DND-41 (cell line): ENCODE data around the gene AP2A1.

Experiments used
- ATAC-seq: fragments of 200-7000 bp; cut with Tn5 transposase; 3 replicates; pipeline ENCODE4 v1.9.1; 2021; ENCODE audit warnings: low read depth; ENCODE audit not compliant: insufficient read depth
- DNase-seq: peaks from one replicate; pipeline ENCODE4 v3.0.0-alpha.2; 2020
- H2AFZ ChIP-seq: 2 replicates; pipeline ENCODE4 v1.6.0; 2012; ENCODE audit warnings: low read depth, low read length
- H3K27ac ChIP-seq: 2 replicates; pipeline ENCODE4 v1.5.1; 2012; ENCODE audit warnings: low read length, inconsistent platforms
- H3K27me3 ChIP-seq: fragments of 200-600 bp; sonication (generic); 2 replicates; pipeline ENCODE4 v1.6.0; 2012; ENCODE audit warnings: low read length, mild to moderate bottlenecking, inconsistent platforms; ENCODE audit not compliant: insufficient read depth, poor library complexity
- H3K36me3 ChIP-seq: 2 replicates; pipeline ENCODE4 v1.5.1; 2012; ENCODE audit warnings: low read length, inconsistent platforms; ENCODE audit not compliant: insufficient read depth
- H3K4me1 ChIP-seq: 2 replicates; pipeline ENCODE4 v1.5.1; 2012; ENCODE audit warnings: mild to moderate bottlenecking, low read length; ENCODE audit not compliant: insufficient read depth
- H3K4me2 ChIP-seq: 2 replicates; pipeline ENCODE4 v1.6.0; 2012; ENCODE audit warnings: mild to moderate bottlenecking, moderate library complexity, low read length, inconsistent platforms; ENCODE audit not compliant: insufficient read depth
- H3K4me3 ChIP-seq, 2 experiments: fragments of 200-600 bp in 1 of 2; shearing (Covaris generic) in 1 of 2; 2 replicates each; pipeline ENCODE4 v1.5.1; 2012 to 2016; ENCODE audit warnings: inconsistent platforms in 2 of 2, low read length in 2 of 2, mild to moderate bottlenecking in 2 of 2, low read depth in 1 of 2, moderate library complexity in 1 of 2
- H3K79me2 ChIP-seq: 2 replicates; pipeline ENCODE4 v1.6.0; 2012; ENCODE audit warnings: low read length, inconsistent platforms; ENCODE audit not compliant: insufficient read depth
- H3K9ac ChIP-seq: 2 replicates; pipeline ENCODE4 v1.6.0; 2012; ENCODE audit warnings: low read depth, mild to moderate bottlenecking, inconsistent platforms, low read length, moderate library complexity
- H3K9me3 ChIP-seq: 2 replicates; pipeline ENCODE4 v1.5.1; 2012; ENCODE audit warnings: low read length, moderate library complexity, mild to moderate bottlenecking, inconsistent platforms; ENCODE audit not compliant: insufficient read depth, severe bottlenecking
- H4K20me1 ChIP-seq: 2 replicates; pipeline ENCODE4 v1.6.0; 2012; ENCODE audit warnings: low read length; ENCODE audit not compliant: insufficient read depth
- EZH2 ChIP-seq: IDR thresholded peaks from 3 replicates; pipeline ENCODE4 v1.6.1; 2012; ENCODE audit warnings: borderline replicate concordance, low read depth, mild to moderate bottlenecking, moderate library complexity, low read length, inconsistent platforms; ENCODE audit not compliant: severe bottlenecking
- TF ChIP-seq, protein P1 (sequence below): IDR thresholded peaks from 2 replicates; pipeline ENCODE4 v1.5.1; 2012; ENCODE audit warnings: borderline replicate concordance, low read length, moderate library complexity, mild to moderate bottlenecking; ENCODE audit not compliant: poor library complexity, severe bottlenecking; ENCODE audit errors: extremely low read depth

Gene AP2A1

DNA sequence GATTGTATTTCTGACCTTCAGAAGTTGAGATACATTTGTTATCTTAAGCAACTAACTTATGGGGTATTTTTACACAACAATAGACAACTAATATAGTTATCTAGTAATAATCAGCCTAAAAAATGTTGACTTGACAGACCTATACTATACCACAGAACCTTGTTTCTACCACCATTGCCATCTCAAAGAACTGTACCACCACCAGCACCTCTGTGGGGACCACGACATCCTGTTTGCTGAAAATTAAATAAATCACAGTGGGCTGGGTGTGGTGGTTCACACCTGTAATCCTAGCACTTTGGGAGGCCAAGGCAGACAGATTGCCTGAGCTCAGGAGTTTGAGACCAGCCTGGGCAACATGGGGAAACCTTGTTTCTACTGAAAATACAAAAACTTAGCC lies 27.7 kb upstream of the AP2A1 start:
- ATAC-seq: no peak

GRCh38 chr19:49739933-49740332 lies 26.9 kb upstream of the AP2A1 start:
- no peak for TF ChIP-seq EZH2
- TF ChIP-seq, protein P1, sequence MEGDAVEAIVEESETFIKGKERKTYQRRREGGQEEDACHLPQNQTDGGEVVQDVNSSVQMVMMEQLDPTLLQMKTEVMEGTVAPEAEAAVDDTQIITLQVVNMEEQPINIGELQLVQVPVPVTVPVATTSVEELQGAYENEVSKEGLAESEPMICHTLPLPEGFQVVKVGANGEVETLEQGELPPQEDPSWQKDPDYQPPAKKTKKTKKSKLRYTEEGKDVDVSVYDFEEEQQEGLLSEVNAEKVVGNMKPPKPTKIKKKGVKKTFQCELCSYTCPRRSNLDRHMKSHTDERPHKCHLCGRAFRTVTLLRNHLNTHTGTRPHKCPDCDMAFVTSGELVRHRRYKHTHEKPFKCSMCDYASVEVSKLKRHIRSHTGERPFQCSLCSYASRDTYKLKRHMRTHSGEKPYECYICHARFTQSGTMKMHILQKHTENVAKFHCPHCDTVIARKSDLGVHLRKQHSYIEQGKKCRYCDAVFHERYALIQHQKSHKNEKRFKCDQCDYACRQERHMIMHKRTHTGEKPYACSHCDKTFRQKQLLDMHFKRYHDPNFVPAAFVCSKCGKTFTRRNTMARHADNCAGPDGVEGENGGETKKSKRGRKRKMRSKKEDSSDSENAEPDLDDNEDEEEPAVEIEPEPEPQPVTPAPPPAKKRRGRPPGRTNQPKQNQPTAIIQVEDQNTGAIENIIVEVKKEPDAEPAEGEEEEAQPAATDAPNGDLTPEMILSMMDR: no peak
- Histone ChIP-seq H3K27ac (no peak overlapping the region), H3K79me2 (no peaks in the 10 kb centered on the region), H3K4me2 (no peak overlapping the region), H3K27me3 (no peaks in the 10 kb centered on the region), H3K9me3 (no peaks in the 10 kb centered on the region), H2AFZ (no peak overlapping the region), H3K9ac (no peak overlapping the region), H4K20me1 (no peaks in the 10 kb centered on the region), H3K36me3 (no peaks in the 10 kb centered on the region), H3K4me1 (no peaks in the 10 kb centered on the region), H3K4me3 (no peak overlapping the region)
- DNase-seq (no peak), ATAC-seq (no peak)

More for the DNA sequence above, 27.7 kb upstream of the AP2A1 start:
- Histone ChIP-seq H3K4me3 (no peak overlapping the region), H3K9me3 (no peaks in the 10 kb centered on the region), H3K4me2 (no peak overlapping the region), H3K27ac (no peak overlapping the region), H3K27me3 (no peaks in the 10 kb centered on the region), H2AFZ (no peak overlapping the region), H3K79me2 (no peaks in the 10 kb centered on the region), H3K36me3 (no peaks in the 10 kb centered on the region), H3K9ac (no peak overlapping the region), H3K4me1 (no peaks in the 10 kb centered on the region), H4K20me1 (no peaks in the 10 kb centered on the region)
- TF ChIP-seq EZH2: no peak
- TF ChIP-seq, protein P1: no peak
- DNase-seq: no peak

GRCh38 chr19:49741210-49741844 lies 25.5 kb upstream of the AP2A1 start:
- H4K20me1 ChIP-seq: no peaks in the 10 kb centered on the region
- no peaks in the 10 kb centered on the region for H3K27me3 ChIP-seq
- no peaks in the 10 kb centered on the region for H3K36me3 ChIP-seq
- DNase-seq (no peak), ATAC-seq (no peak)
- no peak overlapping the region for H3K4me2 ChIP-seq
- no peak overlapping the region for H2AFZ ChIP-seq
- no peaks in the 10 kb centered on the region for H3K79me2 ChIP-seq
- no peak overlapping the region for H3K4me3 ChIP-seq
- TF ChIP-seq, protein P1: no peak
- no peak for TF ChIP-seq EZH2
- no peak overlapping the region for H3K27ac ChIP-seq
- no peaks in the 10 kb centered on the region for H3K9me3 ChIP-seq
- H3K9ac ChIP-seq: no peak overlapping the region
- H3K4me1 ChIP-seq: no peaks in the 10 kb centered on the region

- Histone ChIP-seq H3K4me2 (no peak overlapping the region), H3K4me1 (no peaks in the 10 kb centered on the region), H3K27me3 (no peaks in the 10 kb centered on the region), H2AFZ (no peak overlapping the region), H3K36me3 (no peaks in the 10 kb centered on the region), H4K20me1 (no peaks in the 10 kb centered on the region), H3K9me3 (no peaks in the 10 kb centered on the region), H3K79me2 (no peaks in the 10 kb centered on the region), H3K4me3 (no peak overlapping the region), H3K9ac (no peak overlapping the region), H3K27ac (no peak overlapping the region)
- no peak for DNase-seq
- ATAC-seq: no peak
- no peak for TF ChIP-seq EZH2
- TF ChIP-seq, protein P1: no peak
Observed at GRCh38 chr19:49744946-49745381, 21.8 kb upstream of the AP2A1 start.
